ENCODE results near the gene ICAM3.

The ICAM3 gene

DNA sequence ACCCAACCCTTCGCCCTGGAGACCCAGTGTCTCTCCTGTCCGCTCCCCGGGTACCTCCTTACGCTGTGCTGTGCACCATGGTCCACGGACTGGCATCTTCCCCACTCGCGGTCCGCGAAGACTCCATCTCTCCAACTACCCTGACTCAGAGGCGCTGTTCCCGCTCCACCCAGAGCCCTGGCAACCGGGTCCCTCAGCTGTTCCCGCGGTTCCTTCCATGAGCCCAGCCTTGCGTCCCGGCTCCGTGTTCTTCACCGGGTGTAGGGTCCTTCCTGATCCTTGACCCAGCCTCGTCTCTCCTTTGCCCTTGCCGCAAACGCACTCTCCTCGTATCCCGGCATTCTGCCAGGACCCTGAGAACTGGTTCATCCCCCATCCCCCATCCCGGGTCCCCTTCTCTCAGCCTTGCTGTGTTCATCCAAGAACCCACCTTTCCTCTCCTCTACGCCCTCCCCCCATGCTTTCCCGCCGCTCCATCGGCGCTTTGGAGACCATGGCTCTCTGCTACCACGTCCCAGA, 49.0 kb downstream of the ICAM3 start:
- DNase-seq = peak in 1 of 2 donors; percentile 24

DNA sequence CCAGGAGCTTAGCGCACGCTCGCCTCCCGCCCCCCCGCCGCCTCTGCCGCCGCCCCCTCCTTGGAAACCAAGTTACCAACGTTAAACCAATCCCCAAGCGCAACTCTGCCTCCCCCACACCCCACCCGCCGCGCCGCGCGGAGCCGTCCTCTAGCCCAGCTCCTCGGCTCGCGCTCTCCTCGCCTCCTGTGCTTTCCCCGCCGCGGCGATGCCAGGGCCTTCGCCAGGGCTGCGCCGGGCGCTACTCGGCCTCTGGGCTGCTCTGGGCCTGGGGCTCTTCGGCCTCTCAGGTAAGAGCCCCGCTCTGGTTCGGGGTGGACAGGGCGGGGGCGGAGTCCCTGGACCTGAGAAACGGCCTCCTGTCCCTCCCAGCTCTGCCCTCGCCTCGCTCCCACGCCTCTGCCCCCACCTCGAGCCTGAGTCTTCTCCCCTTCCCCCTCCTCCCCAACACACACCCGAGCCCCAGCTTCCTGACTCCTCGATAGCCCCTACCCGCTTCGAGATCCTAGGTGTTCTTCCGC, 49.5 kb downstream of the ICAM3 start, which contains the start of gene ICAM5:
Gene ICAM5, plus strand, starts transcription at position 117 of the 521 bp plus-strand sequence. Its CDS starts 92 bp downstream, at position 209.
- DNase-seq = peak; percentile 47 to 54

DNA sequence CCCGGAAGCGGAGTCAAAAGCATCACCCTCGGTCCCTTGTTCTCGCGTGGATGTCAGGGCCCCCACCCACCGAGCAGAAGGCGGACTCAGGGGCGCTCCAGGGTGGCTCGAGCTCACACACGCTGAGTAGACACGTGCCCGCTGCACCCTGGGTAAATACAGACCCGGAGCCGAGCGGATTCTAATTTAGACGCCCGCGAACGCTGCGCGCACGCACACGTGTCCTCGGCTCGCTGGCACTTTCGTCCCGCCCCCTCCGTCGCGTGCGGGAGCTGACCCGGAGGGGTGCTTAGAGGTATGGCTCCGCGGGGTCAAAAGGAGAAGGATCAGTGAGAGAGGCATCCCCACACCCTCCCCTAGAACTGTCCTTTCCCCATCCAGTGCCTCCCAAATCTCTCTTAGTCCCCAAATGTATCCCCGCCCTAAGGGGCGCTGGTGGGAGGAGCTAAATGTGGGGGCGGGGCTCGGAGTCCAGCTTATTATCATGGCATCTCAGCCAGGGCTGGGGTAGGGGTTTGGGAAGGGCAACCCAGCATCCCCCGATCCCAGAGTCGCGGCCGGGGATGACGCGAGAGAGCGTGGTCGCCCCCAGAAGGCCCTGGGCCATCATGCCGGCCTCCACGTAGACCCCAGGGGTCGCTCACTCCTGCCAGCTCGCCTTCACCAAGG, 50.1 kb downstream of the ICAM3 start:
- peak; percentile 73 to 76 for DNase-seq

DNA sequence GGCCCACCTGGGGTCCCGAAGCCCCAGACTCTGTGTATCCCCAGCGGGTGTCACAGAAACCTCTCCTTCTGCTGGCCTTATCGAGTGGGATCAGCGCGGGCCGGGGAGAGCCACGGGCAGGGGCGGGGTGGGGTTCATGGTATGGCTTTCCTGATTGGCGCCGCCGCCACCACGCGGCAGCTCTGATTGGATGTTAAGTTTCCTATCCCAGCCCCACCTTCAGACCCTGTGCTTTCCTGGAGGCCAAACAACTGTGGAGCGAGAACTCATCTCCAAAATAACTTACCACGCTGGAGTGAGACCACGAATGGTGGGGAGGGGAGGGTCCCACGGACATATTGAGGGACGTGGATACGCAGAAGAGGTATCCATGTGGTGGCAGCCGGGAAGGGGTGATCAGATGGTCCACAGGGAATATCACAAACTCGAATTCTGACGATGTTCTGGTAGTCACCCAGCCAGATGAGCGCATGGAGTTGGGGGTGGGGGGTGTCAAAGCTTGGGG, 50.7 kb downstream of the ICAM3 start:
- DNase-seq = peak; percentile 52 to 67

DNA sequence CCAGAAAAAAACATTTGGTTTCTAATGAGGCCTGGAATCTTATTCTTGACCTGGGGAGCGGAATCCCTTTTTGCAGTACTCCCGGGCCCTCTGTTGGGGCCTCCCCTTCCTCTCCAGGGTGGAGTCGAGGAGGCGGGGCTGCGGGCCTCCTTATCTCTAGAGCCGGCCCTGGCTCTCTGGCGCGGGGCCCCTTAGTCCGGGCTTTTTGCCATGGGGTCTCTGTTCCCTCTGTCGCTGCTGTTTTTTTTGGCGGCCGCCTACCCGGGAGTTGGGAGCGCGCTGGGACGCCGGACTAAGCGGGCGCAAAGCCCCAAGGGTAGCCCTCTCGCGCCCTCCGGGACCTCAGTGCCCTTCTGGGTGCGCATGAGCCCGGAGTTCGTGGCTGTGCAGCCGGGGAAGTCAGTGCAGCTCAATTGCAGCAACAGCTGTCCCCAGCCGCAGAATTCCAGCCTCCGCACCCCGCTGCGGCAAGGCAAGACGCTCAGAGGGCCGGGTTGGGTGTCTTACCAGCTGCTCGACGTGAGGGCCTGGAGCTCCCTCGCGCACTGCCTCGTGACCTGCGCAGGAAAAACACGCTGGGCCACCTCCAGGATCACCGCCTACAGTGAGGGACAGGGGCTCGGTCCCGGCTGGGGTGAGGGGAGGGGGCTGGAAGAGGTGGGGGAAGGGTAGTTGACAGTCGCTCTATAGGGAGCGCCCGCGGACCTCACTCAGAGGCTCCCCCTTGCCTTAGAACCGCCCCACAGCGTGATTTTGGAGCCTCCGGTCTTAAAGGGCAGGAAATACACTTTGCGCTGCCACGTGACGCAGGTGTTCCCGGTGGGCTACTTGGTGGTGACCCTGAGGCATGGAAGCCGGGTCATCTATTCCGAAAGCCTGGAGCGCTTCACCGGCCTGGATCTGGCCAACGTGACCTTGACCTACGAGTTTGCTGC, 52.4 kb downstream of the ICAM3 start, which contains the start of gene ICAM4:
Gene ICAM4, plus strand, starts transcription at position 153 of the 935 bp plus-strand sequence. Its CDS starts 58 bp downstream, at position 211.
- DNase-seq = peak; percentile 36 to 58

DNA sequence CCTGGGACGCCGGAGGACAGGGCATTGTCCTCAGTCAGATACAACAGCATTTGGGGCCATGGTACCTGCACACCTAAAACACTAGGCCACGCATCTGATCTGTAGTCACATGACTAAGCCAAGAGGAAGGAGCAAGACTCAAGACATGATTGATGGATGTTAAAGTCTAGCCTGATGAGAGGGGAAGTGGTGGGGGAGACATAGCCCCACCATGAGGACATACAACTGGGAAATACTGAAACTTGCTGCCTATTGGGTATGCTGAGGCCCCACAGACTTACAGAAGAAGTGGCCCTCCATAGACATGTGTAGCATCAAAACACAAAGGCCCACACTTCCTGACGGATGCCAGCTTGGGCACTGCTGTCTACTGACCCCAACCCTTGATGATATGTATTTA, 54.0 kb downstream of the ICAM3 start:
- no peak for DNase-seq

DNA sequence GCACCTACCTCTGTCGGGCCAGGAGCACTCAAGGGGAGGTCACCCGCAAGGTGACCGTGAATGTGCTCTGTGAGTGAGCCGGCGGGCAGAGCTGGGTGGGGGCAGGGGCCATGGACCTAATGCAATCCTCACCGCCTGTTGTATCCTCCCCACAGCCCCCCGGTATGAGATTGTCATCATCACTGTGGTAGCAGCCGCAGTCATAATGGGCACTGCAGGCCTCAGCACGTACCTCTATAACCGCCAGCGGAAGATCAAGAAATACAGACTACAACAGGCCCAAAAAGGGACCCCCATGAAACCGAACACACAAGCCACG, 54.5 kb downstream of the ICAM3 start:
- no peak for DNase-seq

DNA sequence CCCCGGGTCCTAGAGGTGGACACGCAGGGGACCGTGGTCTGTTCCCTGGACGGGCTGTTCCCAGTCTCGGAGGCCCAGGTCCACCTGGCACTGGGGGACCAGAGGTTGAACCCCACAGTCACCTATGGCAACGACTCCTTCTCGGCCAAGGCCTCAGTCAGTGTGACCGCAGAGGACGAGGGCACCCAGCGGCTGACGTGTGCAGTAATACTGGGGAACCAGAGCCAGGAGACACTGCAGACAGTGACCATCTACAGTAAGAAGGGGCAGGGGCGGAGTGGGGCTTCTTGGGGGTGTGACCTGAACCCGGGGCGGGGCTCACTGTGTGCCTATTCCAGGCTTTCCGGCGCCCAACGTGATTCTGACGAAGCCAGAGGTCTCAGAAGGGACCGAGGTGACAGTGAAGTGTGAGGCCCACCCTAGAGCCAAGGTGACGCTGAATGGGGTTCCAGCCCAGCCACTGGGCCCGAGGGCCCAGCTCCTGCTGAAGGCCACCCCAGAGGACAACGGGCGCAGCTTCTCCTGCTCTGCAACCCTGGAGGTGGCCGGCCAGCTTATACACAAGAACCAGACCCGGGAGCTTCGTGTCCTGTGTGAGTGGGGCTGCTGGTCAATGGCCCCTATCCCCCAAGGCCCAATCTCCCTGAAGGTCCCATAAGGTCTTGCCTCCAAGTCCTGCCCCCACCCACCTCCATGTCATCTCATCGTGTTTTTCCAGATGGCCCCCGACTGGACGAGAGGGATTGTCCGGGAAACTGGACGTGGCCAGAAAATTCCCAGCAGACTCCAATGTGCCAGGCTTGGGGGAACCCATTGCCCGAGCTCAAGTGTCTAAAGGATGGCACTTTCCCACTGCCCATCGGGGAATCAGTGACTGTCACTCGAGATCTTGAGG, 55.1 kb downstream of the ICAM3 start:
- DNase-seq = no peak
